Fibroblast of skin of left biceps (primary cell): ENCODE data around the gene PAK1.
A peak's percentile ranks its signal among the peaks of the same experiment; 100 is the strongest.

Experiments
- DNase-seq, 2 experiments: peaks; one replicate each; pipeline ENCODE4 v3.0.0-alpha.2; 2013; ENCODE audit warnings: low read depth in 2 of 2

The PAK1 gene

GRCh38 chr11:77371646-77372045 lies 102.2 kb downstream of the PAK1 start:
- no peak for DNase-seq

- no peak for DNase-seq
These were observed 103.7 kb downstream of the PAK1 start for GRCh38 chr11:77370217-77370616.

- DNase-seq: peak; percentile 62 to 65
These were observed 112.7 kb downstream of the PAK1 start for GRCh38 chr11:77361184-77361583.

GRCh38 chr11:77359481-77359880 lies 114.4 kb downstream of the PAK1 start:
- DNase-seq: no peak

- DNase-seq: no peak
These were observed 120.8 kb downstream of the PAK1 start for GRCh38 chr11:77353131-77353530.

GRCh38 chr11:77351281-77351886 lies 122.5 kb downstream of the PAK1 start:
- DNase-seq: no peak

- DNase-seq: no peak
These were observed 125.9 kb downstream of the PAK1 start for GRCh38 chr11:77347948-77348347.

- DNase-seq: peak; percentile 90 to 92
These were observed 126.8 kb downstream of the PAK1 start for GRCh38 chr11:77346906-77347603.

- peak; percentile 24 to 27 for DNase-seq
These were observed 128.3 kb downstream of the PAK1 start for GRCh38 chr11:77345621-77346020.

GRCh38 chr11:77340501-77340900 lies 133.4 kb downstream of the PAK1 start:
- no peak for DNase-seq

- DNase-seq: no peak
These were observed 141.6 kb downstream of the PAK1 start for GRCh38 chr11:77332259-77332658.

- no peak for DNase-seq
These were observed 148.7 kb downstream of the PAK1 start for GRCh38 chr11:77325159-77325558.

- DNase-seq: no peak
These were observed 149.4 kb downstream of the PAK1 start for GRCh38 chr11:77324508-77324907.

- DNase-seq: no peak
These were observed 150.8 kb downstream of the PAK1 start for GRCh38 chr11:77322926-77323590.

- DNase-seq: no peak
These were observed 151.4 kb downstream of the PAK1 start for GRCh38 chr11:77322506-77322905.

GRCh38 chr11:77320351-77320750 lies 153.5 kb downstream of the PAK1 start:
- DNase-seq: no peak

- DNase-seq: no peak
These were observed 155.3 kb downstream of the PAK1 start for GRCh38 chr11:77318600-77318999.

GRCh38 chr11:77316733-77317342 lies 157.1 kb downstream of the PAK1 start:
- no peak for DNase-seq

- DNase-seq: no peak
These were observed 161.8 kb downstream of the PAK1 start for GRCh38 chr11:77312107-77312506.

- no peak for DNase-seq
These were observed 162.2 kb downstream of the PAK1 start for GRCh38 chr11:77311701-77312100.

- DNase-seq: no peak
These were observed 163.2 kb downstream of the PAK1 start for GRCh38 chr11:77310721-77311120.

GRCh38 chr11:77309401-77310085 lies 164.4 kb downstream of the PAK1 start:
- DNase-seq: no peak
